Panc1 (cell line): Measurements from ENCODE around the gene SLC2A1. TPM values are rescaled to one million over a fixed set of nuclear protein-coding genes. Genes with fewer than 3 reads are reported as not detected.

ENCODE experiments used
- ATAC-seq: fragments of 200-7000 bp; cut with Tn5 transposase; 2 replicates; pipeline ENCODE4 v1.9.1; 2020; ENCODE audit warnings: mild to moderate bottlenecking, moderate library complexity
- BruUV-seq: library from RNA; stranded (reverse); fragments of 400-500 nt; replicated peaks from 2 replicates; lab custom pipeline; 2021; lab: Mats Ljungman, UMichigan
- CTCF ChIA-PET: fragments of 300-600 bp; sonication (Branson Sonifier 250); formaldehyde crosslinking; loops from one replicate; lab custom pipeline; 2022; ENCODE audit warnings: antibody characterized with exemption; lab: Charles Lee
- POLR2A ChIA-PET: fragments of 300-600 bp; sonication (Branson Sonifier 250); formaldehyde crosslinking; loops from one replicate; lab custom pipeline; 2022; ENCODE audit warnings: antibody characterized with exemption; lab: Charles Lee
- DNase-seq: peaks from one replicate; pipeline ENCODE4 v3.0.0-alpha.2; 2010; ENCODE audit warnings: low read depth, low spot score
- H3K27ac ChIP-seq: 2 replicates; pipeline ENCODE4 v1.5.1; 2011; ENCODE audit warnings: mild to moderate bottlenecking, low read length, inconsistent platforms
- H3K27me3 ChIP-seq: fragments of 200-500 bp; sonication (Bioruptor generic); 2 replicates; pipeline ENCODE4 v1.6.0; 2014; ENCODE audit warnings: low read length, inconsistent platforms; ENCODE audit not compliant: control insufficient read depth, insufficient read depth
- H3K36me3 ChIP-seq: fragments of 200-500 bp; sonication (Bioruptor generic); 2 replicates; pipeline ENCODE4 v1.5.1; 2014; ENCODE audit warnings: inconsistent platforms, mild to moderate bottlenecking, low read length, moderate library complexity; ENCODE audit not compliant: control insufficient read depth, insufficient read depth
- H3K4me1 ChIP-seq: 2 replicates; pipeline ENCODE4 v1.5.1; 2011; ENCODE audit warnings: inconsistent platforms, mild to moderate bottlenecking, low read length, moderate library complexity; ENCODE audit not compliant: control insufficient read depth, insufficient read depth
- H3K4me3 ChIP-seq, 2 experiments: 2 replicates each; pipeline ENCODE4 v1.5.1; 2011 to 2012; ENCODE audit warnings: low read depth in 2 of 2, low read length in 2 of 2, mild to moderate bottlenecking in 2 of 2, inconsistent platforms in 1 of 2, moderate library complexity in 1 of 2
- H3K9me3 ChIP-seq: fragments of 200-500 bp; sonication (Bioruptor generic); 2 replicates; pipeline ENCODE4 v1.5.1; 2014; ENCODE audit warnings: low read depth, mild to moderate bottlenecking, inconsistent platforms, low read length, moderate library complexity; ENCODE audit not compliant: control insufficient read depth, insufficient read depth
- CTCF ChIP-seq: fragments of 450-650 bp; IDR thresholded peaks from 2 replicates; pipeline ENCODE4 v1.5.1; 2017; ENCODE audit warnings: mild to moderate bottlenecking
- POLR2AphosphoS5 ChIP-seq: IDR thresholded peaks from 2 replicates; pipeline ENCODE4 v1.6.1; 2012; ENCODE audit warnings: mild to moderate bottlenecking, low read depth, low read length, moderate library complexity
- REST ChIP-seq, 2 experiments: IDR thresholded peaks; 2 replicates each; pipeline ENCODE4 v1.6.1; 2011 to 2012; ENCODE audit warnings: low read depth in 2 of 2, control low read depth in 1 of 2, low read length in 1 of 2, mild to moderate bottlenecking in 1 of 2, moderate library complexity in 1 of 2; ENCODE audit not compliant: insufficient read depth in 1 of 2
- SIN3A ChIP-seq: IDR thresholded peaks from 2 replicates; pipeline ENCODE4 v1.6.1; 2012; ENCODE audit warnings: low read depth, mild to moderate bottlenecking, low read length, moderate library complexity, borderline replicate concordance; ENCODE audit not compliant: insufficient read depth
- TCF7L2 ChIP-seq: IDR thresholded peaks from 2 replicates; pipeline ENCODE4 v1.6.1; 2011; ENCODE audit warnings: mild to moderate bottlenecking, low read depth, low read length, inconsistent platforms
- in situ Hi-C: cut with HindIII; loops from 2 replicates; pipeline ENCODE4 v1.10.0; 2016; ENCODE audit warnings: low sequenced_read_pairs, low pct_unique_long_range_greater_than_20kb
- intact Hi-C: fragments of 100-400 bp; cut with micrococcal nuclease; formaldehyde crosslinking; loops from one replicate; pipeline ENCODE4 v1.10.0; 2022; ENCODE audit not compliant: unreplicated experiment
- total RNA-seq: library from RNA; stranded (reverse); gene quantifications from one replicate; pipeline ENCODE4 v1.2.1, GENCODE V29; 2021; ENCODE audit not compliant: unreplicated experiment

SLC2A1 gene
- total RNA-seq, 1 experiment from 2014 or later, result 32.9 TPM

GRCh38 chr1:42880384-42880783, 78.3 kb downstream of the SLC2A1 start:
- no peaks in the 10 kb centered on the region for H3K4me1 ChIP-seq
- H3K27me3 ChIP-seq, result peaks cover 5% of the 10 kb centered on the region
- intact Hi-C loops (no loop called here), in situ Hi-C loops (no loop called here)
- H3K4me3 ChIP-seq, result no peak overlapping the region
- no TSS peak for BruUV-seq
- ChIA-PET POLR2A (interaction anchor here (0.6 kb wide), 1 partner anchor 10 kb away, joined by 4 read pairs; no protein-coding TSS in a partner anchor), CTCF (interaction anchor here (0.6 kb wide), 1 partner anchor 16 kb away, joined by 8 read pairs; no protein-coding TSS in a partner anchor)
- no peaks in the 10 kb centered on the region for H3K36me3 ChIP-seq
- no peak for DNase-seq
- no peak for ATAC-seq
- H3K27ac ChIP-seq, result no peak overlapping the region
- TF ChIP-seq CTCF (no peak), TCF7L2 (no peak), REST (IDR thresholded peaks at IDR 0.05; ENCODE audit: insufficient read depth in 1 of 2, low read depth in 2 of 2, low read length in 1 of 2) (no peak), POLR2AphosphoS5 (no peak), SIN3A (no peak)
- no peaks in the 10 kb centered on the region; the same call in 1 of the 2 replicates for H3K9me3 ChIP-seq

GRCh38 chr1:42877380-42877779, 81.3 kb downstream of the SLC2A1 start:
- TF ChIP-seq REST (IDR thresholded peaks at IDR 0.05; ENCODE audit: insufficient read depth in 1 of 2, low read depth in 2 of 2, low read length in 1 of 2), result no peak
- TF ChIP-seq CTCF, result no peak
- no peak for TF ChIP-seq SIN3A
- no peak for TF ChIP-seq POLR2AphosphoS5
- no peak for TF ChIP-seq TCF7L2
- H3K27me3 ChIP-seq, result peaks cover 5% of the 10 kb centered on the region
- ChIA-PET CTCF (no interaction called here), POLR2A (no interaction called here)
- no peaks in the 10 kb centered on the region for H3K4me1 ChIP-seq
- no peaks in the 10 kb centered on the region; the same call in 1 of the 2 replicates for H3K9me3 ChIP-seq
- DNase-seq, result no peak
- no peak for ATAC-seq
- no peak overlapping the region for H3K27ac ChIP-seq
- BruUV-seq, result no TSS peak
- intact Hi-C loops (no loop called here), in situ Hi-C loops (no loop called here)
- H3K36me3 ChIP-seq, result no peaks in the 10 kb centered on the region
- H3K4me3 ChIP-seq, result no peak overlapping the region
